Hypothalamus (tissue), 51 donors: ENCODE results near the gene ASTN2.

ENCODE experiments used
- DNase-seq, 51 donors: peaks; one replicate each; lab custom pipeline; 2025; lab: John Stamatoyannopoulos, UW

Gene ASTN2

DNA sequence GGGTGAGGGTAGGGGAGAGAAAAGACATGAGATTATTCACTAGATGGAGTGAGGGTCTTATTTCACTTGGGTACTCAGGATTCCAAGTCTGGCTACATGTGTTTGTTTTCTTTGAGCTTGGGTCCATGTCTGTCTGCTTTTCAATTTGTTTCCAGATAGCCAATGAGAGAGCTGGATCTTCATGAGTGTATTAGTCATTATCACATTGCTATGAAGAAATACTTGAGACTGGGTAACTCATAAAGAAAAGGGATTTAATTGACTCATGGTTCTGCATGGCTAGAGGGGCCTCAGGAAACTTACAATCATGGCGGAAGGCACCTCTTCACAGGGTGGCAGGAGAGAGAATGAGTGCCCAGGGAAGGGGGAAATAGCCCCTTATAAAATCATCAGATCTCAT is 924.5 kb downstream of the ASTN2 start:
- DNase-seq: no peak

DNA sequence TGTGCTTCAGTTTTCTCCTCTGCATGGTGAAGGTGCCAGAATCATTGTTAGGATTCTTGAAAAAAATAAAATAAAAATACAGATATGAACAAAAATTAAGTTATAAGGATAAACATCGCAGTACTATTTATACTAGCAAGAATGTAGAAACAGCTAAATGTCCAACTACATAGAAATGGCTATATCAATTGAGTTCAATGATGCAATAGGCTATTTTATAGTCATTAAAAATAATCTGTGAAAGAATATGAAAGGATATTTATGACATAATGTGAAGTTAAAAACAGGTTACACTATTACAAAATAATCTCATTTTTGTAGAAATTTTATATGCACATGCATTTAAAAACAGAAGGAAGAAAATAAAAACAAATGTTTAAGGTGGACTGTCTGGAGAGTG is 926.5 kb downstream of the ASTN2 start:
- DNase-seq: no peak

DNA sequence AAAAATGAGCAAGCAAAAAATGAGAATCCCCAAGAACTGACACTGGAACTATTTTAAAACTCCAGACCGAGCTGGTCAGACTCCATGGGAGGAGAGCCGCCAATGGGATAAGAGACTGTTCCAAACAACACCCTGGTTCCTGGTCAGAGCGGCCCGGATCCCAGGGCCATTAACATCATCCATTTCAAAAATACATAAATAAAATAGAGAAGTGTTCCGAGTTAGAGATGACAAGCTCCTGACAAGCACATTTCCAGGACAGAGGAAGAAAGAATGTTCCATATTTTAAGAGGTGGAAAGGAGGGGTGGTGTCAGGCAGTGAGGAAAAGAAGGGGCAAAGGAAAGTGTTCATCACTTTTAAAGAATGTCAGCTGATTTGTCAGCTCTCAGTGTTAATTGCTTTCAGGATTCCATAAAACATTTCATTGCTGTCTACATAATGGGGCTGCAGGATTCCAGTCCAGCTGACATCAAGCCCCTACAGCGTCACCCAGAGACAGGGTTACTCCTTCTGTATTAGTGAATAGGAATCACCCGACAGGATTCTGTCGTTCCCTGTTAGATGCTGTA is 930.3 kb downstream of the ASTN2 start:
- DNase-seq: no peak

GRCh38 chr9:116483622-116484491 is 931.0 kb downstream of the ASTN2 start:
- DNase-seq: no peak

- peak in 29 of 51 donors; percentile 3 to 74 (median 22) for DNase-seq
Observed at GRCh38 chr9:116482740-116483139, 932.1 kb downstream of the ASTN2 start.

- no peak for DNase-seq
Observed at GRCh38 chr9:116480700-116481099, 934.2 kb downstream of the ASTN2 start.

GRCh38 chr9:116479967-116480366 is 934.9 kb downstream of the ASTN2 start:
- DNase-seq: no peak

GRCh38 chr9:116479056-116479544 is 935.8 kb downstream of the ASTN2 start:
- DNase-seq: no peak

- no peak for DNase-seq
Observed at GRCh38 chr9:116477584-116478141, 937.2 kb downstream of the ASTN2 start.

GRCh38 chr9:116476935-116477381 is 937.9 kb downstream of the ASTN2 start:
- DNase-seq: peak in 30 of 51 donors; percentile 3 to 67 (median 28)

GRCh38 chr9:116476002-116476401 is 938.9 kb downstream of the ASTN2 start:
- DNase-seq: no peak

- no peak for DNase-seq
Observed at GRCh38 chr9:116475201-116475600, 939.7 kb downstream of the ASTN2 start.

DNA sequence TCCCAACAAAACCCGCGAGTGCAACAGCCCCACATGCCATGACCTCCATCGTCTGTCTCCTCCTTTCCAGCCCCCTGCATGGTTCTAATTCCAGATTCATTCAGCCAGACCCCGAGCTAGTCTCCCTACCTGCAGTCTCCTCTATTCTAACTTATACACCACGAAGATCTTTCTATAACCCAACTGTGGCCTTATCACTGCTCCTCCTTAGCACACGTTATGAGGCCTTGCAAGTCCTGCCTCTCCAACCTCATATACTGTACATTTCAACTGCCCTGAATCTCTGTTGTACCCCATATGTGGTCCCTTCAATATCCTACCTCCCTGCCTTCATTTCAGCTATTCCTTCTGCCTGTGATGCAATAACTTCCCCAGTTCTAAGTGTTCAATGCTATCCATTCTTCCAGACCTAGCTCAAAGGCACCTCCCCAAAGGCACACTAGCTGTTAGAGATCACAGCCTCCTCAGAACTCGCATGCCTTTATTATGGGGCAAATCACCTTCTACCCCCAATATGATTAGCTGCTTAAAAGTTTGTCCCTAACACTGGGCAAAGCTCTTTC is 942.8 kb downstream of the ASTN2 start:
- DNase-seq: no peak

- DNase-seq: peak in 3 of 51 donors; percentile 5 to 11 (median 6)
Observed at GRCh38 chr9:116471093-116471906, 943.6 kb downstream of the ASTN2 start.

DNA sequence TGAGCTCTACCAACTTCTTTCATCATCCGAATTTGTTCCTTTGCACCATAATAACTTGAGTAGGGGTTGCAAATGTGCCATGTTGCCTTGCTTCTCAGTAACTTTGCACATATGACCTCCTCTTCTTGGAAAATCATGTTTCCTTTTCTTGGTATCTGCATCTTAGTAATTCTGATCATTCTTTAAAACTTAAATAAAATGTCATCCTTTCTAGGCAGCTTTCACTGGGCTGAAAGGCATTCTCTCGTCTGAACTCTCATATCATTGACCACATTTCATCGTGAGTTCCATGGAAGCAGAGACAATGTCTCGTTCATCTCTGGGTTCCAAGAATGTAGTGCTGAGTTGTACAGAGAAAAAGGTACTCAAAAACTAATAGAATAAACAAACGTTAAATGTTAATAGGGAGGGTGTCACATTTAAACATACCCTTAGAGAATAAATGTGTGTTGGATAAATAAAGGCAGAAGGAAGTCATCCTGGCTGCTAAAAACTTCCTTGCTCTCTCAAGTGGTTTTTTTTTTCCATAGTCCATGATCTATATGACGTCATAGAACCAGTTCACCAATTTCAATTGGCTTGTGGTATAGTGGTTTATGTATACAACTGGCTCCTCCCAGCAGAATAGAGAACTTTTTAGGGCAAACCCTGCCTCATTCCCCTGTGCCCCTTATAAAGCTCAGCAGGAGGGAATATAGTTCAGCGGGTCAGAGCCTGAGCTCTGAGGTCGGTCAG is 945.9 kb downstream of the ASTN2 start:
- DNase-seq: no peak

GRCh38 chr9:116468369-116468768 is 946.5 kb downstream of the ASTN2 start:
- DNase-seq: no peak

DNA sequence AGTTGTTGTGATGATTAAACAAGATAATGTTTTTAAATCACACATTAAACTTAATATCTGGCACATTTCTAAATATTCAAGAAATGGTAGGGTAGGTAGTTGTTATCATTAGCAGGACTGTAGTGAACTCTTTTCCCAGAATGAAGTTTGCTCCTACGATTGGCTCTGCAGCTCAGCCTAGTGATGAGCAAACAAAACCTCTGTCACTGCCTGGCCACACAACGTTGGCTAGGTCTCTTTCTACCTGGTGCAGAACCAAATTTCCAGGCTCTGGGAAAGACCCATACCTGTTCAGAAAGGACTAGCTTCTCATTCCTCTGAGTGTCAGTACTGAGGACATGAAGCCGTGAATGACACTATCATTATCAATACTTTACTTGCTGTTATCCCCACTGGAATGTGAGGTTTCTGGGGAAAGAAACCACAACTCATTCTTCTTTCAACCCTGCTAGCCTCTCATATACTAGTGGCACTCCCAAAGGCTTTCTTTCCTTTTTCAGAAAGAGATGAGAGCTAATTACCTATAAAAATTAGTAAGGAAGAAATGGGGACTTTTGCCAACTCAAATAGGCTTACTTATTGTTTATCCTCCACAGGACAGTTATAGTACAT is 947.0 kb downstream of the ASTN2 start:
- DNase-seq: no peak

GRCh38 chr9:116466271-116467235 is 948.3 kb downstream of the ASTN2 start:
- no peak for DNase-seq
